ENCODE measurements around the gene RACGAP1. TPM values are rescaled to one million over a fixed set of nuclear protein-coding genes. Genes with fewer than 3 reads are reported as not detected.

Gene RACGAP1
- total RNA-seq, 6 experiments from 2014 or later: 52.6 to 119 (median 104) TPM

DNA sequence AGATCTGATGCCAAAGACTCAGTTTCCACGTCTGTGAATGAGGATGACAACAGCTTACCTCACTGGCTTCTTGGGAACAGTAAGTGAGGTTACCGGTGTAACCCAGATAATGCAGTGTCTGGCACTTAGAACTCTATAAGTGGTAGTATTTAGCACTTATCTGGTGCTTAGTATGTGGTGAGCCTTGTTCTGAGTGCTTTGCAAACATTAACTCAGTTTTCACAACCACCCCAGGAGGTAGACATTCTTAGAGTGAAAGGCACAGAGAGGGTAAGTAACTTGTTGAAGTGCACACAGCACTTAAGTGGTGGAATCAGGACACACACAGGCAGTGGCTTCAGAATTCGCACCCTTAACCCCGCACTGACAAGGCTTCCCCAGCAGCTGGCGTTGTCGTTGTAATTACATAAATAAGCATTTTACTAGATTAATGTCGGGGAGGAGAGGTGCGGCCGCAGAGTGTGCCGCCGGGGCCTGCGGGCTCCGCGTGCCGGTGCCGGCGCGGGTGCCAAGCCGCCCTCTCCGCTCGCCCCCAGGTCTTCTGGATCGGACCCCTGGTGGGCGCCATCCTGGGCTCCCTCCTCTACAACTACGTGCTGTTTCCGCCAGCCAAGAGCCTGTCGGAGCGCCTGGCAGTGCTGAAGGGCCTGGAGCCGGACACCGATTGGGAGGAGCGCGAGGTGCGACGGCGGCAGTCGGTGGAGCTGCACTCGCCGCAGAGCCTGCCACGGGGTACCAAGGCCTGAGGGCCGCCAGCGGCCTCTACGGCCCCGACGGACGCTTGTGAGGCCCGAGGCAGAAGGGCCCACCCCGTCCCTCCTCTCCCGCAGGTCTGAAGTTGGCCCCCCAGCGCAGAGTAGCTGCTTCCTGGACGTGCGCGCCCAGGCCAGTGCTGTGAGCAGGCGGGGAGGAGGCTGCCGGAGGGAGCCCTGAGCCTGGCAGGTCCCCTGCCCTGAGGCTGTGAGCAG, 70.1 kb downstream of the RACGAP1 start:
- TF ChIP-seq, protein P1, sequence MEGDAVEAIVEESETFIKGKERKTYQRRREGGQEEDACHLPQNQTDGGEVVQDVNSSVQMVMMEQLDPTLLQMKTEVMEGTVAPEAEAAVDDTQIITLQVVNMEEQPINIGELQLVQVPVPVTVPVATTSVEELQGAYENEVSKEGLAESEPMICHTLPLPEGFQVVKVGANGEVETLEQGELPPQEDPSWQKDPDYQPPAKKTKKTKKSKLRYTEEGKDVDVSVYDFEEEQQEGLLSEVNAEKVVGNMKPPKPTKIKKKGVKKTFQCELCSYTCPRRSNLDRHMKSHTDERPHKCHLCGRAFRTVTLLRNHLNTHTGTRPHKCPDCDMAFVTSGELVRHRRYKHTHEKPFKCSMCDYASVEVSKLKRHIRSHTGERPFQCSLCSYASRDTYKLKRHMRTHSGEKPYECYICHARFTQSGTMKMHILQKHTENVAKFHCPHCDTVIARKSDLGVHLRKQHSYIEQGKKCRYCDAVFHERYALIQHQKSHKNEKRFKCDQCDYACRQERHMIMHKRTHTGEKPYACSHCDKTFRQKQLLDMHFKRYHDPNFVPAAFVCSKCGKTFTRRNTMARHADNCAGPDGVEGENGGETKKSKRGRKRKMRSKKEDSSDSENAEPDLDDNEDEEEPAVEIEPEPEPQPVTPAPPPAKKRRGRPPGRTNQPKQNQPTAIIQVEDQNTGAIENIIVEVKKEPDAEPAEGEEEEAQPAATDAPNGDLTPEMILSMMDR (IDR thresholded peaks at IDR 0.05): 0 out of 2 replicates have a peak, but pooled peaks have one; percentile 6
- no peak overlapping the region for H3K27ac Mint-ChIP-seq

DNA sequence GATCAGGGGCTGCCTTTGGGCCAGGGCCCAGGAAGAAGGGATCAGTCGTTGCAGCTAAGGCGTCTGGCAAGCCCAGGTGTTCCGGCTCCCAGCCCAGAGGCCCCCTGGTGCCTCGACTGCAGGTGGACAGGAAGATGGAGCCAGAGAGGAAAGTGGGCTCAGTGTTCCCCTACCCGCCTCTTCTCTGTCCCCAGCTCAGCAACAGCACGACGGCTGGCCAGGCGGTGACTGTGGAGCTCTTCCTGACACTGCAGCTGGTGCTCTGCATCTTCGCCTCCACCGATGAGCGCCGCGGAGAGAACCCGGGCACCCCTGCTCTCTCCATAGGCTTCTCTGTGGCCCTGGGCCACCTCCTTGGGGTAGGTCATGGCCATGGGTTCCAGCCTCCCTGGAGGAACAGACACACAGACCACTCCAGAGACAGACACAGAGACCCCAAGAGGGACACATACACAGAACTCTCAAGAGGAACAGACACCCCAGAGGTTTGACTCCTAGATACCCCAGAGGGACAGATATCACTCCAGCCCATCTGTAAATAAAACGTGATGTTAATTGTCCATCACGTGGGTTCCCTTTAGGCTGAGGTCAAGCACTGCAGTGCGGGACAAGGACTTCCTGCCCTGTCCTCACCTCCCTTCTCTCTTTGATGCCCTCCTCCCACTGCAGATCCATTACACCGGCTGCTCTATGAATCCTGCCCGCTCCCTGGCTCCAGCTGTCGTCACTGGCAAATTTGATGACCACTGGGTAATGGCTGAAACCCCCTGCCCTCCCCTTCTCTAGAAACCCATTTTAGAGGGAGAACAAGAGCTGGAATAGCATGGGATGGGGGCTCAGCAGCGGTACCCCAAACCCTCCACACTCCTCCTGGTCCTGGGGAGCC, 71.1 kb downstream of the RACGAP1 start:
- Mint-ChIP-seq H3K9me3 (no peaks in the 10 kb centered on the region), H3K4me1 (ENCODE audit: low read depth) (peaks cover under 1% of the 10 kb centered on the region), H3K27ac (no peak overlapping the region), H3K36me3 (ENCODE audit: low read depth) (no peaks in the 10 kb centered on the region), H3K27me3 (ENCODE audit: insufficient read depth) (peaks cover 39% of the 10 kb centered on the region), H3K4me3 (no peak overlapping the region)
- TF ChIP-seq, protein P1 (IDR thresholded peaks at IDR 0.05): no peak
- DNase-seq: no peak

More for the DNA sequence above, 70.1 kb downstream of the RACGAP1 start:
- peaks cover 10% of the 10 kb centered on the region for H3K4me1 Mint-ChIP-seq (ENCODE audit: low read depth)
- H3K9me3 Mint-ChIP-seq: no peaks in the 10 kb centered on the region
- DNase-seq: no peak
- H3K4me3 Mint-ChIP-seq: no peak overlapping the region
- peaks cover 34% of the 10 kb centered on the region for H3K27me3 Mint-ChIP-seq (ENCODE audit: insufficient read depth)
- H3K36me3 Mint-ChIP-seq (ENCODE audit: low read depth): no peaks in the 10 kb centered on the region

DNA sequence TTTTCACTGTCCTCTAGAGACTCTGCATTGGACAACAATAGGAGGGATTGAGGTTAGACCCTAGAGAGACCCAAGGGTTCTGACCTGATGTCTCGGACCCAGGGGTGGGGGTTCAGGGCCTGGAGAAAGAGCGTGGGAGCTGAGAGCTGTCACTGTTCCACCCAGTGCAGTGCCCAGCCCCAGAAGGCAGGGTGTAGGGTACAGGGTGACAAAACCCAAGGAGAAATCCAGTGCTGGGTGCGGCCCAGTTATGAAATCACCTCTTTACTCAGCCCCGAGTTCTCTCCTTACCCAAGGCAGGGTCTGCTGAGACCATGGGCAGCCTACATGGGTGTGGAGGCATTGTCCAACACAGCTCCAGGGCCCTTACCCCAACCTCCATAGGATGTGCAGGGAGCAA, 72.1 kb downstream of the RACGAP1 start:
- H3K36me3 Mint-ChIP-seq (ENCODE audit: low read depth): no peaks in the 10 kb centered on the region
- H3K27me3 Mint-ChIP-seq (ENCODE audit: insufficient read depth): peaks cover 44% of the 10 kb centered on the region
- TF ChIP-seq, protein P1 (IDR thresholded peaks at IDR 0.05): no peak
- no peaks in the 10 kb centered on the region for H3K4me1 Mint-ChIP-seq (ENCODE audit: low read depth)
- DNase-seq: no peak
- no peak overlapping the region for H3K27ac Mint-ChIP-seq
- H3K4me3 Mint-ChIP-seq: no peak overlapping the region
- H3K9me3 Mint-ChIP-seq: no peaks in the 10 kb centered on the region

DNA sequence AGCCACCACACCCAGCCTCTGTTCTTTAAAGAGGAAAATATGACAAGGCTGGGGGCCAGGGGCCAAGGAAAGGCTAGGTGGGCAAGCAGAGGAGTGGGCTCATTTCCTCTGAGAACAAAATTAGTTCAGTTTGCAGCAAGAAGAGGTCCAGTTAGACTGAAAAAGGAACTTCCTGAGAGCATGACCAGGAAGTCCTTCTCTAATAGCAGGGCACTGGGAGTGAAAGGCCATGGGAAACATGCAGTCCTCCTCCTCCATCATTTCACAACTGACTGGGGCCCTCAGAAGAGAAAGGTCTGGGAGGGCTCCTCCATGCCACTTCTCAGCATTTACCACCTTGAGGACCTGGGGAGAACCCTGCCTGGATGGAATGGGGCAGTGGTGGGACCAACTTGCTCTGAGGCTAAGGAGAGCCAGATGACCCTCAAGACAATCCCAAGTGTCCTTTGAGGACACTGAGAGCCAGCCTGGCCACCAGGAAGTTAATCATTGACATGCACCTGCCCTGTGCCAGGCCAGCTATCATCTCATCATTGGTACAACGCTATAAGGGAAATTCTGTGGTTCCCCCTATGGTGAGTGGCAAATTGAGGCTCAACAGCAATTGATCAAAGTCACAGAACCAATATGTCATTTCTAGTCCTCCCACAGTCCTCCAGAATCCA, 72.8 kb downstream of the RACGAP1 start:
- Mint-ChIP-seq H3K4me1 (ENCODE audit: low read depth) (no peaks in the 10 kb centered on the region), H3K27me3 (ENCODE audit: insufficient read depth) (peaks cover 46% of the 10 kb centered on the region), H3K36me3 (ENCODE audit: low read depth) (no peaks in the 10 kb centered on the region), H3K4me3 (no peak overlapping the region), H3K9me3 (no peaks in the 10 kb centered on the region), H3K27ac (no peak overlapping the region)
- TF ChIP-seq, protein P1 (IDR thresholded peaks at IDR 0.05): no peak
- DNase-seq: no peak

All from HFFc6 (cell line).